GM18499 (cell line): ENCODE results near the gene GAPVD1.
A peak's percentile ranks its signal among the peaks of the same experiment; 100 is the strongest.
"Not testable (repeated sequence)": the region's sequence is repeated elsewhere in the genome, so short reads cannot be mapped to it uniquely, and the experiment has no call there.

Source experiments
- ATAC-seq: cut with Tn5 transposase; IDR thresholded peaks from one replicate; pipeline ENCODE4 v1.9.1; 2021; ENCODE audit warnings: moderate number of reproducible peaks; ENCODE audit not compliant: insufficient read depth, unreplicated experiment

Gene GAPVD1, protein sequence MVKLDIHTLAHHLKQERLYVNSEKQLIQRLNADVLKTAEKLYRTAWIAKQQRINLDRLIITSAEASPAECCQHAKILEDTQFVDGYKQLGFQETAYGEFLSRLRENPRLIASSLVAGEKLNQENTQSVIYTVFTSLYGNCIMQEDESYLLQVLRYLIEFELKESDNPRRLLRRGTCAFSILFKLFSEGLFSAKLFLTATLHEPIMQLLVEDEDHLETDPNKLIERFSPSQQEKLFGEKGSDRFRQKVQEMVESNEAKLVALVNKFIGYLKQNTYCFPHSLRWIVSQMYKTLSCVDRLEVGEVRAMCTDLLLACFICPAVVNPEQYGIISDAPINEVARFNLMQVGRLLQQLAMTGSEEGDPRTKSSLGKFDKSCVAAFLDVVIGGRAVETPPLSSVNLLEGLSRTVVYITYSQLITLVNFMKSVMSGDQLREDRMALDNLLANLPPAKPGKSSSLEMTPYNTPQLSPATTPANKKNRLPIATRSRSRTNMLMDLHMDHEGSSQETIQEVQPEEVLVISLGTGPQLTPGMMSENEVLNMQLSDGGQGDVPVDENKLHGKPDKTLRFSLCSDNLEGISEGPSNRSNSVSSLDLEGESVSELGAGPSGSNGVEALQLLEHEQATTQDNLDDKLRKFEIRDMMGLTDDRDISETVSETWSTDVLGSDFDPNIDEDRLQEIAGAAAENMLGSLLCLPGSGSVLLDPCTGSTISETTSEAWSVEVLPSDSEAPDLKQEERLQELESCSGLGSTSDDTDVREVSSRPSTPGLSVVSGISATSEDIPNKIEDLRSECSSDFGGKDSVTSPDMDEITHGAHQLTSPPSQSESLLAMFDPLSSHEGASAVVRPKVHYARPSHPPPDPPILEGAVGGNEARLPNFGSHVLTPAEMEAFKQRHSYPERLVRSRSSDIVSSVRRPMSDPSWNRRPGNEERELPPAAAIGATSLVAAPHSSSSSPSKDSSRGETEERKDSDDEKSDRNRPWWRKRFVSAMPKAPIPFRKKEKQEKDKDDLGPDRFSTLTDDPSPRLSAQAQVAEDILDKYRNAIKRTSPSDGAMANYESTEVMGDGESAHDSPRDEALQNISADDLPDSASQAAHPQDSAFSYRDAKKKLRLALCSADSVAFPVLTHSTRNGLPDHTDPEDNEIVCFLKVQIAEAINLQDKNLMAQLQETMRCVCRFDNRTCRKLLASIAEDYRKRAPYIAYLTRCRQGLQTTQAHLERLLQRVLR (N-terminal part only)

DNA sequence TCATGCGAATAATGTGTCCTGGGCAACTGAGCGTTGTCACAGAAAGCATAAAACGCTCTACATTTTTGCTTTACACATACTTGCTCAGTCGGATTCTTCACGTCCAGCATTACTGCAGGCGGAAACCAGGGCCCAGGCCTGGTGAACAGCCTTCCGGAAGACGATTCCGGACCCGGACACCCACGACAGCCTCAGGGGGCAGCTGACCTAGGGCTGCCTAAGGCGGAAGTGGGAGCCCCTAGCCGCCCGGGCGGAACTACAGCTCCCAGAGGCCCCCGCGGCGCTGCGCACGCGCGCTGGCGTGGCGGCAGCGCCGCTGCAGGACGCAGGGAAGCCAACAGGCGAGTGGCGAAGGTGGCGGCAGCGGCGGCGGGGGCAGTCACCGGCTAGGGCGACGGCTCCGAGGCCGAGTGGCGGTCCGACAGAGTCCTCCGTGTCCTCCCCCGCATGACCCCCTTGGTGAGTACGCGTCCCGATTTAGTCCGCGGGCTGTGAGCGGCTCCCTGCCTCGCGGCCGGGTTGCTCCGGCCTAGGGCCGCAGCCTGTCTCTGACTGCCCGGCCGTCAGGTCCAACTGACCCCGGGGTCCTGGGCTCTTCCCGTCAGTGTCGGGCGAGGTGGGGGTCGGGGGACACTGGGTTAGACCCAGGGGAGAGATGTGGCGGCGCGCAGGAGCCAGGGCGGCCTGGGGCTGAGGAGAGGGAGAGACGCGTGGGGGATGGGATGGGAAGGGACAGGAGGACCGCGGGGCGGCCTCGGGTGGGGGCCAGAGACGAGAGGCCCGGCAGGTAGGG lies at the start of gene GAPVD1:
Gene GAPVD1 (plus strand): TSS at position 326 of the 793 bp plus-strand sequence. CDS start 37,096 bp downstream, outside the sequence.
- ATAC-seq, result peak; percentile 67

GRCh38 chr9:125214186-125214585 lies 47.4 kb upstream of the GAPVD1 start:
- no peak for ATAC-seq

DNA sequence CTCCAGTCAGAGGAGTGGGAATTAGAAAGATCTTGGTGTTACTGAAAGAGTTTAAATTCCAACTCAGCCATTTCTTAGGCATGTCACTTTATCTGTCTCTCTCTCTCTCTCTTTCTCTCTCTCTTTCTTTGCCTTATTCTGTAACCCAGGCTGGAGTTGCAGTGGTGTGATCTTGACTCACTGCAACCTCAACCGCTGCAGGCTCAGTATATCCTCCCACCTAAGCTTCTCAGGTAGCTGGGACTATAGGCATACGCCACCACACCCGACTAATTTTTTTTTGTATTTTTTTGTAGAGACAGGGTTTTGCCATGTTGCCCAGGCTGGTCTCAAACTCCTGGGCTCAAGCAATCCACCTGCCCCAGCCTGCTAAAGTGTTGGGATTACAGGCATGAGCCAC lies 43.0 kb upstream of the GAPVD1 start:
- no peak for ATAC-seq

DNA sequence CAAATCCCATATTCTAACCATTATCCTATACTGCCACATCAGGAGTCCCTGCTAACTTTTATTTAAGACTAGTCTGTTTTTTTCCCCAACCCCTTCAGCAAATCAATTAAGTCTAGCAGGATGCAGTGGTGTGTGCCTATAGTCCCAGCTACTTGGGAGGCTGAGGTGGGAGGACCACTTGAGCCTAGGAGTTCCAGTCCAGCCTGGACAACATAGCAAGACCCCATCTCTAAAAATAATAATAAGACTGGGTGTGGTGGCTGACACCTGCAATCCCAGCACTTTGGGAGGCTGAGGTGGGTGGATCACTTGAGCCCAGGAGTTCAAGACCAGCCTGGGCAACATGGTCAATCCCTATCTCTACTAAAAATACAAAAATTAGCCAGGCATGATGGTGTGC lies 36.8 kb upstream of the GAPVD1 start:
- ATAC-seq, result not testable (repeated sequence)

DNA sequence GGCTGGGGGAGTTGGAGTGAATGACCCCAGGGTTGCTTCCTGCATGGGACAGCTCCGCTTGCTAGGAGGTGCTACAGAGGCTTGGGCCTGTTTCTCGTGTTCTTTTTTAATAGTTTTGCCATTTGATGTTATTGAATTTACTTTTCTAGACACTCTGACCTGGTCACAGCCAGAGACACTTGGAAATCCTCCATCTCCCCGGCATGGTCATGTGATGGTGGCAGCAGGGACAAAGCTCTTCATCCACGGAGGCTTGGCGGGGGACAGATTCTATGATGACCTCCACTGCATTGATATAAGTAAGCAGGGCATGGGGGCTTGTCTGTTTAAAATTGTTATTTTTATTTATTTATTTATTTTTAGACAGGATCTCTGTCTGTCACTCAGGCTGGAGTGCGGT lies 33.9 kb upstream of the GAPVD1 start:
- no peak for ATAC-seq

GRCh38 chr9:125233678-125234077 lies 27.9 kb upstream of the GAPVD1 start:
- ATAC-seq, result no peak

DNA sequence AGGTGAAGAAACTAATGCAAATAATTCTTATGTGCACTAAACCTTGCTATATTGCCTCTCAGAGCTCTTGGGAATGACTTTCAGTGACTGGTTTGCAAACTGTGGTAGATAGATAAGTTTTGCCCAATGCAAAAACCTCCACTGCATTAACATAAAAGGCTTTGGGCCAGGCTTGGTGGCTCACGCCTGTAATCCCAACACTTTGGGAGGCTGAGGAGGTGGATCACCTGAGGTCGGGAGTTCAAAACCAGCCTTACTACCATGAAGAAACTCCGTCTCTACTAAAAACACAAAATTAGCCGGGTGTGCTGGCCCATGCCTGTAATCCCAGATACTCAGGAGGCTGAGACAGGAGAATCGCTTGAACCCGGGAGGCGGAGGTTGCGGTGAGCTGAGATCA lies 27.5 kb upstream of the GAPVD1 start:
- ATAC-seq, result not testable (repeated sequence)

DNA sequence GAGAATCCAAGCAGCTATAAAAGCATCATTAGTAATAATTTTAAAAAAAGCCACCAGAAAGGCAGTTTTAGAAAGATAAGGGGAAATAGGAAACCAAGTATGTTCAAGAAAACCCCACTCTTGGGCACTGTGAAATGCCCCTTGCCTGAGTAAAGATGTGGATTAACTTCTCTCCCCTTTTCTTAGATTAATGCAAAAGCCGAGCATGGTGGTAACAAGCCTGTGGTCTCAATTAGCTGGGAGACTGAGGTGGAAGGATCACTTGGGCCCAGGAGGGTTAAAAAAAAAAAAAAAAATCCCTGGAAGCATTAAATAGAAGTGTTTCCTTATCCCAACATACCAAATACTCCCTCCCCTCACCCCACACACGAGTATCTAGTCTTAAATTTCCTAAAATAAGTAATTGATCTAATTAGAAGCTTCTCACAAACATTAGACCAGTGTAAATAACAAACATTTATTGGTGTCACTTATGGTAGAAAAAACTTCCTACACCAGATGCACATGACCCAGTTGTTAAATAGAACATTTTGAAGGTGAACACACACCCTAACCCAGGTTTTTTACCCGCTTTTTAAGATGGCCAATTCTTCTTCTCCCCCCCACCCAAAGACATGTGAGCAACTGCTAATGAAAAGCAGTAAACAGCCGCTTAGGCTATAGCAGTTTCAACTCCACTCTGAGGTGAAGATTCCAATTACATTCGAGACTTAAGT lies 25.7 kb upstream of the GAPVD1 start:
- no peak for ATAC-seq

GRCh38 chr9:125236520-125237159 lies 25.0 kb upstream of the GAPVD1 start:
- not testable (repeated sequence) for ATAC-seq

DNA sequence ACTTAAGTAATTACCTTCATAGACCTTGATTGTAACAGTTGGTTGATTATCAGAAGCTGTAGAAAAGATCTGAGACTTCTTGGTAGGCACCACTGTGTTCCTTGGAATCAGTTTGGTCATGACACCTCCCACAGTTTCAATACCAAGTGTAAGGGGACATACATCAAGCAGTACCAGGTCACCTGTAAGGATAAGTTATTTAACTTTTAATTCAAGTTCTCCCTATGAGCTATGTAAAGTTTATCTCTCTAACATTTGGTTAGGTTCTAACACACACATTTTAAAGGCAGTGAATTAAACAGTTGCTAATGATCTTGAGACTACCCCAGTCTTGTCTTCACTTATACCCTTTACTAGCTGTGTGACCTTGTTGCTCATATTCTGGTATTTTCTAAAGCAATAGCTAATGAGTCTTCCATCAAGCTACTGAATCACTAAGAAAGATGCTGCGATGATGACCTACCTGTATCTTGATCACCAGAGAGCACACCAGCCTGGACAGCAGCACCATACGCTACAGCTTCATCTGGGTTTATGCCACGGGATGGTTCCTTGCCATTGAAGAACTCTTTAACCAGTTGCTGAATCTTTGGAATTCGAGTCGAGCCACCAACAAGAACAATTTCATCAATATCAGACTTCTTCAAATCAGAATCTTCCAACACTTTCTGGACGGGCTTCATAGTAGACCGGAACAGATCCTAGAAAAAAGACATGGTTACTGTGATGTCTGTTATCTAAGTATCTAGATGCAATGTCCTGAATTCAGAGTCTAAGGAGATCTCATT lies 23.3 kb upstream of the GAPVD1 start:
- no peak for ATAC-seq

- no peak for ATAC-seq
Measured at GRCh38 chr9:125238915-125239446, 22.6 kb upstream of the GAPVD1 start.

GRCh38 chr9:125239631-125240597 lies 21.7 kb upstream of the GAPVD1 start:
- no peak for ATAC-seq

DNA sequence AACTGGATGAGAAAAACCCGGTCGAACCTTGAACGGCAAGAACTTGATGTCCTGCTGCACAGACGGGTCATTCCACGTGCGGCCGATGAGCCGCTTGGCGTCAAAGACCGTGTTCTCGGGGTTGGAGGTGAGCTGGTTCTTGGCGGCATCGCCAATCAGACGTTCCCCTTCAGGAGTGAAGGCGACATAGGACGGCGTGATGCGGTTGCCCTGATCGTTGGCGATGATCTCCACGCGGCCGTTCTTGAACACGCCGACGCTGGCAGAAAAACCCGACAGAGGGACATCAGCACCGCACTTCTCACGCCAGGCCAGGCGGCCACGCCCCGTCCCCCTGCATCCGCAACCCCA lies 21.0 kb upstream of the GAPVD1 start:
- no peak for ATAC-seq

DNA sequence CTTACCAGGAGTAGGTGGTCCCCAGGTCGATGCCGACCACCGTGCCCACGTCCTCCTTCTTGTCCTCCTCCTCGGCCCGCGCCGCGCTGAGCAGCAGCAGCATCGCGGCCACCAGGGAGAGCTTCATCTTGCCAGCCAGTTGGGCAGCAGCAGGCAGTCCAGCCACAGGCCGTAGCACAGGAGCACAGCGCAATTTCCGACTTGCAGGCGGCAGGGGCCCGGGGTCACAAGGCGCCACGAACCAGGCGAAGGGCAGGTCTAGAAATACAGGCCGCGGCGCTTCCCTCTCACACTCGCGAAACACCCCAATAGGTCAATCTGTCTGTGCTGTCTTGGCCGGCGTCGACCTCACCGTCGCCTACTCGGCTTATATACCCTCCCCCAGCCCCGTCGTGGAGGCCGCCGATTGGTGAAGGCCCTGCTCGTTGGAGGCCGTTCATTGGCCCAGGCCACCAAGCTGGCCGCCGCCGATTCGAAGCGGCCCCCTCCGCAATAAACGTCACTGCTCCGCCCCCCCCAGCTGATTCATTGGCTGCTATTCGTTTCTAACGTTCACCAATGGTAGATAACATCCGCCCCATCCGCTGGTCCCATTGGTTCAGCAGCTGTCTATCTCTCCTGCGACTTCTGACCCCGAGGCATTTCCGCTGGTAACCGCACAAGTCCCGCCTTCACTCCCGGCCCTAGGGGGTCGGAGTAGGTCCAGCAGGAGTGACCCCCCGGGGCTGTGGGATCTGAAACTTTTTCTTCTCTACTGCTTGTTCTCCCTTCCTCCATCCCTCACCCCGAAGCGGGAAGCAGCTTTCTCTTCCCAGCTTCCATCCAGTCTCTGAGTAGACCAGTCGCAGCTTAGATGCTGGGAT lies 20.4 kb upstream of the GAPVD1 start, which contains the start of gene HSPA5:
Gene HSPA5 (minus strand): TSS at position 344 of the 863 bp plus-strand sequence. CDS start 217 bp downstream, at position 127.
- peak; percentile 82 for ATAC-seq

DNA sequence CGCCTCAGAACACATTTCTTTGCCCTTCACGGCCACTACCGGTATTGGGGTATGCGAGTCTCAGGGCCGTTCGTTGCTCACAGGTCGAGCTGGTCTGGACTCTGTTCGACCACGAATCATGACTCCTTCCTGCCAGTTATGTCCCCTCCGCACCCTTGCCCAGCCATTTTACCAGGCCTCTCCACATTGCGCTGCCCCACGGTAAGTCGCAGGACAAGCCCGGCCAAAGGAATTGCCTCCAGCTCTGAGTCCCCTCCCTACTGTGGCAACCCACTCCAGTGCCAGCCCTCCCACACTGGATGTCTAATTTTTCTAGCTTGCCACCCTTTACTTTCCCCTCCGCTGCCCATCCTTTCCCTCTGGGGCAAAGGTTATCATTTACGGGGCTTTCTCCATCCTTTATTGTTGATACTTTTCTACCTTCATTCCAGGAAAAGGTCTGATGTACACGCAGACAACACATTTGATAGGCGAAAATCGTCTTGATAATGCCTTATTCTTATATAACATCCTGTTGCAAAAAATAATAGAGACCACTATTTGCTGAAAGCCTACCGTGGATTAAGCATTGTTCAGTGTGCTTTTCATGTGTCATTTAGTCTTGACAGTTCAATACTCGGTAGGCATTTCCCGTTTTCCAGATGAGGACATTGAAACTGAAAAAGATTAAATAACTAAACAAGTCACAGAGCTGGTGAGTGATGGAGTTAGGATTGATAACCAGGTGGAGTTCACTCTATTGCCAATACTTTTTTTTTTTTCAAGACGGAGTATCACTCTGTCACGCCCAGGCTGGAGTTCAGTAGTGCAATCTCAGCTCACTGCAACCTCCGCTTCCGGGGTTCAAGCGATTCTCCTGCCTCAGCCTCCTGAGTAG lies 19.5 kb upstream of the GAPVD1 start:
- no peak for ATAC-seq
